Endothelial cell of umbilical vein (primary cell): ENCODE data around the gene FAM222B. TPM values are rescaled to one million over a fixed set of nuclear protein-coding genes. Genes with fewer than 3 reads are reported as not detected.

ENCODE experiments used
- BruUV-seq: library from RNA; stranded (reverse); fragments of 400-500 nt; replicated peaks from 2 replicates; lab custom pipeline; 2021; lab: Mats Ljungman, UMichigan
- CTCF ChIA-PET: fragments of 300-600, 350-600 bp; sonication (Branson Sonifier 250); formaldehyde crosslinking; loops from one replicate; lab custom pipeline; 2021; ENCODE audit warnings: antibody characterized with exemption, inconsistent platforms; lab: Charles Lee
- POLR2A ChIA-PET: fragments of 300-600, 350-600 bp; sonication (Branson Sonifier 250); formaldehyde crosslinking; loops from one replicate; lab custom pipeline; 2021; ENCODE audit warnings: antibody characterized with exemption, inconsistent platforms; lab: Charles Lee
- DNase-seq: peaks from one replicate; pipeline ENCODE4 v3.0.0-alpha.2; 2011; ENCODE audit warnings: low read depth, low spot score
- FAIRE-seq: peaks from 2 replicates; lab custom pipeline; 2011; peaks lifted over from hg19 to GRCh38; lab: Jason Lieb, UNC
- H2AFZ ChIP-seq: 2 replicates; pipeline ENCODE4 v1.6.0; 2012; ENCODE audit warnings: low read depth, low read length, control low read depth, inconsistent platforms
- H3K27ac ChIP-seq: 2 replicates; pipeline ENCODE4 v1.5.1; 2011; ENCODE audit warnings: low read depth, mild to moderate bottlenecking, control low read depth, low read length, moderate library complexity; ENCODE audit not compliant: insufficient read depth
- H3K27me3 ChIP-seq, 2 experiments: 2 replicates each; pipeline versions ENCODE4 v1.6.0 to v1.6.1; 2011; ENCODE audit warnings: low read length in 2 of 2, mixed read lengths in 1 of 2; ENCODE audit not compliant: control insufficient read depth in 2 of 2, insufficient read depth in 2 of 2
- H3K36me3 ChIP-seq, 2 experiments: 2 replicates in 1 of 2; 3 replicates in 1 of 2; pipeline ENCODE4 v1.5.1; 2011; ENCODE audit warnings: low read length in 2 of 2, mild to moderate bottlenecking in 1 of 2, moderate library complexity in 1 of 2; ENCODE audit not compliant: control insufficient read depth in 2 of 2, insufficient read depth in 2 of 2; ENCODE audit errors: extremely low read depth in 1 of 2
- H3K4me1 ChIP-seq: 3 replicates; pipeline ENCODE4 v1.5.1; 2011; ENCODE audit warnings: mild to moderate bottlenecking, low read length; ENCODE audit not compliant: control insufficient read depth, insufficient read depth; ENCODE audit errors: extremely low read depth
- H3K4me2 ChIP-seq: 2 replicates; pipeline ENCODE4 v1.6.1; 2011; ENCODE audit warnings: low read length, control low read depth, mixed read lengths; ENCODE audit not compliant: insufficient read depth
- H3K4me3 ChIP-seq, 3 experiments: fragments of 200-600 bp in 1 of 3; sonication (generic), shearing (Covaris generic) in 1 of 3; replicated peaks in 1 of 3; 2 replicates each; pipeline ENCODE4 v1.5.1; 2011 to 2016; ENCODE audit warnings: control low read depth in 3 of 3, low read length in 3 of 3, mild to moderate bottlenecking in 2 of 3, inconsistent platforms in 1 of 3, low read depth in 1 of 3, moderate library complexity in 1 of 3; ENCODE audit not compliant: insufficient read depth in 1 of 3
- H3K79me2 ChIP-seq: 2 replicates; pipeline ENCODE4 v1.6.0; 2012; ENCODE audit warnings: low read length, inconsistent platforms; ENCODE audit not compliant: control insufficient read depth, insufficient read depth
- H3K9ac ChIP-seq: replicated peaks from 2 replicates; pipeline ENCODE3; 2011; ENCODE audit warnings: low read length, control low read depth; ENCODE audit not compliant: insufficient read depth; ENCODE audit errors: extremely low read depth
- H3K9me1 ChIP-seq: replicated peaks from 3 replicates; pipeline ENCODE4 v1.6.0; 2011; ENCODE audit warnings: mild to moderate bottlenecking, low read length; ENCODE audit not compliant: control insufficient read depth, insufficient read depth; ENCODE audit errors: extremely low read depth
- H3K9me3 ChIP-seq: replicated peaks from 2 replicates; pipeline ENCODE4 v1.5.1; 2012; ENCODE audit warnings: low read length, inconsistent platforms; ENCODE audit not compliant: control insufficient read depth, insufficient read depth
- H4K20me1 ChIP-seq: replicated peaks from 2 replicates; pipeline ENCODE3; 2011; ENCODE audit warnings: mild to moderate bottlenecking, low read length; ENCODE audit not compliant: control insufficient read depth, insufficient read depth; ENCODE audit errors: extremely low read depth
- EZH2 ChIP-seq: IDR thresholded peaks from 2 replicates; pipeline ENCODE4 v1.6.1; 2012; ENCODE audit warnings: borderline replicate concordance, low read depth, mild to moderate bottlenecking, moderate library complexity, low read length, inconsistent platforms; ENCODE audit not compliant: severe bottlenecking
- FOS ChIP-seq: IDR thresholded peaks from 2 replicates; pipeline ENCODE4 v1.6.1; 2011; ENCODE audit warnings: mild to moderate bottlenecking, low read length, moderate library complexity, borderline replicate concordance; ENCODE audit not compliant: insufficient read depth
- GATA2 ChIP-seq: IDR thresholded peaks from 2 replicates; pipeline ENCODE4 v1.7.0; 2011; ENCODE audit warnings: low read depth, mild to moderate bottlenecking, moderate library complexity, mixed read lengths, low read length; ENCODE audit not compliant: insufficient read length, insufficient read depth
- JUN ChIP-seq: IDR thresholded peaks from 2 replicates; pipeline ENCODE4 v1.6.1; 2011; ENCODE audit warnings: borderline replicate concordance, low read depth; ENCODE audit not compliant: insufficient read length, insufficient read depth
- MYC ChIP-seq: IDR thresholded peaks from one replicate; pipeline ENCODE4 v1.6.1; 2011; ENCODE audit warnings: mild to moderate bottlenecking, low read depth, low read length
- POLR2A ChIP-seq: IDR thresholded peaks from 2 replicates; pipeline ENCODE4 v1.6.1; 2012; ENCODE audit warnings: low read depth, mild to moderate bottlenecking, control low read depth, low read length
- POLR2AphosphoS5 ChIP-seq: IDR thresholded peaks from 2 replicates; pipeline ENCODE4 v1.6.1; 2012; ENCODE audit warnings: low read depth, mild to moderate bottlenecking, control low read depth, low read length, moderate library complexity; ENCODE audit not compliant: insufficient read depth
- dilution Hi-C: fragments of 300-500 bp; cut with MboI; formaldehyde crosslinking; loops from one replicate; pipeline ENCODE4 v1.15.0; 2019; ENCODE audit warnings: low sequenced_read_pairs; ENCODE audit not compliant: extremely low pct_ligation_motif_present
- intact Hi-C: fragments of 100-400 bp; cut with micrococcal nuclease; formaldehyde crosslinking; loops from one replicate; pipeline ENCODE4 v1.10.0; 2022
- polyA plus RNA-seq, 4 experiments: library from polyadenylated mRNA; depleted of rRNA in 3 of 4; stranded (reverse) in 3 of 4; unstranded in 1 of 4; fragments of >200 nt; gene quantifications; 2 replicates each; pipeline versions ENCODE4 v1.2.1 to v1.2.3, GENCODE V29; 2011 to 2012; ENCODE audit warnings: missing spikeins in 1 of 4
- total RNA-seq: library from RNA; stranded (reverse); gene quantifications from 2 replicates; pipeline ENCODE4 v1.2.3, GENCODE V29; 2021
- TF ChIP-seq, protein P1 (sequence below): IDR thresholded peaks from 2 replicates; pipeline ENCODE4 v1.6.1; 2011; ENCODE audit not compliant: insufficient read depth, insufficient read length
- TF ChIP-seq, protein P2 (sequence below), 2 donors: IDR thresholded peaks; 1 replicate in 1 of 2; 2 replicates in 1 of 2; pipeline ENCODE4 v1.5.1; 2011; ENCODE audit warnings: low read length in 2 of 2, mild to moderate bottlenecking in 2 of 2, moderate library complexity in 2 of 2, control low read depth in 1 of 2, inconsistent platforms in 1 of 2, low read depth in 1 of 2; ENCODE audit not compliant: insufficient read depth in 1 of 2; ENCODE audit errors: extremely low read depth in 1 of 2

Gene FAM222B
- total and polyA plus RNA-seq, 2 donors (not counting 3 experiments of a cell fraction or from before 2014, with no cell fraction given): 21.1 to 30.6 TPM

DNA sequence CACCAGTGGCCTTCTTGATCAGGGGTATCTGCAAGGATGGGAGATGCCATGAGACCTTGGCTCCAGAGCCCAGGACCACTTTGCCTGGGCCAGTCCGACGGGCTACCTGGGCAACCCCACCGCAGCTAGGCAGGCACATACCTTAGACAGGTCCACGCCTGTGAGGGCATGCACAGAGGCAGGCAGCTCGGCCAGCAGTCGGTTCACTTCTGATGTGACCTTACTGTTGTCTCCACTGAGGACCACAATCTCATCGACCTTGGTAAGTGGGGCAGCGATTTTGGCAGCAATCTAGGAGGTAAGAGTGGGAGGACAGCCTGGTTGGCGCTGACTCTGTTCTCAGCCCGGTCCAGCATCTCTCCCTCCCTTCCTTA is 38.0 kb upstream of the FAM222B start:
- ChIA-PET POLR2A (no interaction called here), CTCF (interaction anchor here (1.9 to 2.6 kb wide), 2 partner anchors 15 to 31 kb away, joined by 8 to 17 read pairs; no protein-coding TSS in a partner anchor)
- no peak overlapping the region for H2AFZ ChIP-seq
- BruUV-seq: no TSS peak
- dilution Hi-C loops: no loop called here
- no peak overlapping the region for H3K4me3 ChIP-seq
- H4K20me1 ChIP-seq: no peaks in the 10 kb centered on the region
- H3K9ac ChIP-seq: no peak overlapping the region
- no peaks in the 10 kb centered on the region for H3K9me1 ChIP-seq
- intact Hi-C loops: no loop called here
- TF ChIP-seq FOS (no peak), POLR2A (no peak), JUN (no peak), POLR2AphosphoS5 (no peak), EZH2 (no peak), MYC (no peak), GATA2 (no peak)
- TF ChIP-seq, protein P1, sequence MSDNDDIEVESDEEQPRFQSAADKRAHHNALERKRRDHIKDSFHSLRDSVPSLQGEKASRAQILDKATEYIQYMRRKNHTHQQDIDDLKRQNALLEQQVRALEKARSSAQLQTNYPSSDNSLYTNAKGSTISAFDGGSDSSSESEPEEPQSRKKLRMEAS: no peak
- TF ChIP-seq, protein P2, sequence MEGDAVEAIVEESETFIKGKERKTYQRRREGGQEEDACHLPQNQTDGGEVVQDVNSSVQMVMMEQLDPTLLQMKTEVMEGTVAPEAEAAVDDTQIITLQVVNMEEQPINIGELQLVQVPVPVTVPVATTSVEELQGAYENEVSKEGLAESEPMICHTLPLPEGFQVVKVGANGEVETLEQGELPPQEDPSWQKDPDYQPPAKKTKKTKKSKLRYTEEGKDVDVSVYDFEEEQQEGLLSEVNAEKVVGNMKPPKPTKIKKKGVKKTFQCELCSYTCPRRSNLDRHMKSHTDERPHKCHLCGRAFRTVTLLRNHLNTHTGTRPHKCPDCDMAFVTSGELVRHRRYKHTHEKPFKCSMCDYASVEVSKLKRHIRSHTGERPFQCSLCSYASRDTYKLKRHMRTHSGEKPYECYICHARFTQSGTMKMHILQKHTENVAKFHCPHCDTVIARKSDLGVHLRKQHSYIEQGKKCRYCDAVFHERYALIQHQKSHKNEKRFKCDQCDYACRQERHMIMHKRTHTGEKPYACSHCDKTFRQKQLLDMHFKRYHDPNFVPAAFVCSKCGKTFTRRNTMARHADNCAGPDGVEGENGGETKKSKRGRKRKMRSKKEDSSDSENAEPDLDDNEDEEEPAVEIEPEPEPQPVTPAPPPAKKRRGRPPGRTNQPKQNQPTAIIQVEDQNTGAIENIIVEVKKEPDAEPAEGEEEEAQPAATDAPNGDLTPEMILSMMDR (IDR thresholded peaks at IDR 0.05; ENCODE audit: extremely low read depth in 1 of 2, insufficient read depth in 1 of 2, low read depth in 1 of 2, low read length in 2 of 2): no peak
- H3K27me3 ChIP-seq: no peaks in the 10 kb centered on the region
- H3K36me3 ChIP-seq: peaks cover 11 to 56% of the 10 kb centered on the region in 2 experiments
- H3K4me1 ChIP-seq: no peaks in the 10 kb centered on the region
- no peak overlapping the region for H3K4me2 ChIP-seq
- FAIRE-seq (no peak), DNase-seq (no peak)
- no peaks in the 10 kb centered on the region for H3K9me3 ChIP-seq
- no peaks in the 10 kb centered on the region for H3K79me2 ChIP-seq
- H3K27ac ChIP-seq: no peak overlapping the region
